ENCODE measurements around the gene NR2F6.

The NR2F6 gene

GRCh38 chr19:17183858-17184321 is 61.8 kb downstream of the NR2F6 start:
- H3K4me3 ChIP-seq (ENCODE audit: low read depth, low read length) = peak overlapping the region; percentile 38
- peak; percentile 96 for DNase-seq (ENCODE audit: low read depth)
- no peak for TF ChIP-seq MAX (IDR thresholded peaks at IDR 0.05; ENCODE audit: low read depth, low read length)
- TF ChIP-seq MYC (IDR thresholded peaks at IDR 0.05; ENCODE audit: low read depth, low read length) = no peak
- no peak for TF ChIP-seq CTCF (IDR thresholded peaks at IDR 0.05; ENCODE audit: low read depth, low read length)
- no peak for TF ChIP-seq POLR2A (IDR thresholded peaks at IDR 0.05; ENCODE audit: extremely low read depth, insufficient read length)

- DNase-seq (ENCODE audit: low read depth) = peak; percentile 67
- peak overlapping the region; percentile 38 for H3K4me3 ChIP-seq (ENCODE audit: low read depth, low read length)
- TF ChIP-seq MAX (IDR thresholded peaks at IDR 0.05; ENCODE audit: low read depth, low read length) (peak; percentile 47), POLR2A (IDR thresholded peaks at IDR 0.05; ENCODE audit: extremely low read depth, insufficient read length) (no peak), MYC (IDR thresholded peaks at IDR 0.05; ENCODE audit: low read depth, low read length) (peak; percentile 38; the same call in 1 of the 2 replicates), CTCF (IDR thresholded peaks at IDR 0.05; ENCODE audit: low read depth, low read length) (peak; percentile 14)
Observed at GRCh38 chr19:17183271-17183761, 62.4 kb downstream of the NR2F6 start.

Data from NB4 (cell line).